GM18868 (cell line): Measurements from ENCODE around the gene LRBA.
"Not testable (repeated sequence)": the region's sequence is repeated elsewhere in the genome, so short reads cannot be mapped to it uniquely, and the experiment has no call there.

Source experiments
- ATAC-seq: cut with Tn5 transposase; IDR thresholded peaks from one replicate; pipeline ENCODE4 v1.9.1; 2021; ENCODE audit warnings: mild to moderate bottlenecking, moderate library complexity; ENCODE audit not compliant: unreplicated experiment

Gene LRBA

GRCh38 chr4:150389896-150390530 is 625.1 kb downstream of the LRBA start:
- no peak for ATAC-seq

- no peak for ATAC-seq
Measured at GRCh38 chr4:150387981-150388380, 627.1 kb downstream of the LRBA start.

GRCh38 chr4:150386415-150386814 is 628.7 kb downstream of the LRBA start:
- not testable (repeated sequence) for ATAC-seq

GRCh38 chr4:150385606-150386005 is 629.5 kb downstream of the LRBA start:
- ATAC-seq, result no peak

GRCh38 chr4:150384249-150384648 is 630.8 kb downstream of the LRBA start:
- ATAC-seq, result no peak

GRCh38 chr4:150382028-150382427 is 633.1 kb downstream of the LRBA start:
- no peak for ATAC-seq

- ATAC-seq, result no peak
Measured at GRCh38 chr4:150381609-150382008, 633.5 kb downstream of the LRBA start.

- ATAC-seq, result no peak
Measured at GRCh38 chr4:150381036-150381435, 634.0 kb downstream of the LRBA start.

- ATAC-seq, result no peak
Measured at GRCh38 chr4:150379454-150379853, 635.6 kb downstream of the LRBA start.

GRCh38 chr4:150375025-150375424 is 640.1 kb downstream of the LRBA start:
- ATAC-seq, result no peak

- no peak for ATAC-seq
Measured at GRCh38 chr4:150371869-150372268, 643.2 kb downstream of the LRBA start.

GRCh38 chr4:150369434-150370380 is 645.4 kb downstream of the LRBA start:
- ATAC-seq, result no peak

GRCh38 chr4:150368667-150369066 is 646.4 kb downstream of the LRBA start:
- ATAC-seq, result no peak

GRCh38 chr4:150367326-150367725 is 647.8 kb downstream of the LRBA start:
- no peak for ATAC-seq

- peak; percentile 92 for ATAC-seq
Measured at GRCh38 chr4:150366487-150366999, 648.5 kb downstream of the LRBA start.

GRCh38 chr4:150363721-150364688 is 651.1 kb downstream of the LRBA start:
- ATAC-seq, result no peak

- ATAC-seq, result no peak
Measured at GRCh38 chr4:150358691-150359090, 656.4 kb downstream of the LRBA start.

GRCh38 chr4:150357829-150358228 is 657.3 kb downstream of the LRBA start:
- ATAC-seq, result no peak

GRCh38 chr4:150355858-150356455 is 659.1 kb downstream of the LRBA start:
- ATAC-seq, result no peak

- ATAC-seq, result no peak
Measured at GRCh38 chr4:150355418-150355817, 659.7 kb downstream of the LRBA start.
